ENCODE results near the gene CSF2RB. TPM values are rescaled to one million over a fixed set of nuclear protein-coding genes. Genes with fewer than 3 reads are reported as not detected.

The CSF2RB gene
- total and polyA plus RNA-seq, 2 of the 13 experiments (the other 11 are each of a cell fraction or from before 2014, with no cell fraction given), result not detected

- no peak for FAIRE-seq
- CTCF ChIA-PET (ENCODE audit: low intra/inter-chr PET ratio, low total read pairs), result no interaction called here
Observed at GRCh38 chr22:36923131-36923788, 9.8 kb downstream of the CSF2RB start.

DNA sequence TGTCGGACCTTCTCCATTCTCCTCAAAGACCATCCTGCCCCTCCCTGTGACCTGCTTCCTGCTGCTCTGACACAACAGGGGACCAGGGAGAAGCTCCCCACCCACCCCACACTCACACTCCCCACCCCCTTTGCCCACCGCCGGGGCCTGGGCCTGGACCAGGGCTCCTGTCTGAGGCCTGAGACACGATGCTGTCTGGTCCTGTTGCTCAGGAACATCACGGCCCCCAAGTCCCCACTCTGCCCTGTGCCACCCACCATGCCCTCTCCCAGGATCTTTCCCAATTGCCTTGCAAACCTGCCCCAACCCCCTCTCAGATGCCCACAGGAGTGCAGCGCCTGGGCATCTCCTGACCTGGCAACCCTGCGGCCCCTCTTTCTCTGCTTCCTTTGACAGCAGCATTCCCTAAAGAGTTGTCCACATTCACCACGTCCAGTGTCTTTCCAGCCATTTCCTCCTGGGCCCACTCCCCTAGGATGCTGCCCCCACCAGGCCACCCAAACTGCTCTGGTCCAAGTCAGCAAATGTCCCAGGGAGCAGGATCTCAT, 10.8 kb downstream of the CSF2RB start:
- no peak for DNase-seq (ENCODE audit: low spot score)
- Histone ChIP-seq H3K4me2 (ENCODE audit: low read depth, low read length) (no peak overlapping the region), H3K27me3 (ENCODE audit: control insufficient read depth in 1 of 2, insufficient read depth in 2 of 2, low read length in 2 of 2) (peaks cover 10 to 70% of the 10 kb centered on the region in 2 experiments; a peak in 3 of 5 replicates), H2AFZ (ENCODE audit: low read length) (no peak overlapping the region), H3K9ac (ENCODE audit: insufficient read depth, low read depth, low read length) (no peak overlapping the region), H3K4me3 (replicated peaks in 1 of 3; ENCODE audit: insufficient read depth in 1 of 3, low read depth in 2 of 3, low read length in 3 of 3) (no peak overlapping the region), H3K27ac (ENCODE audit: extremely low read length, insufficient read depth, low read length) (no peak overlapping the region), H3K4me1 (ENCODE audit: insufficient read depth, low read length) (no peaks in the 10 kb centered on the region), H3K79me2 (ENCODE audit: insufficient read depth, low read length) (no peaks in the 10 kb centered on the region), H3K9me3 (ENCODE audit: low read length) (no peaks in the 10 kb centered on the region), H3K36me3 (replicated peaks in 1 of 2; ENCODE audit: control insufficient read depth in 1 of 2, insufficient read depth in 2 of 2, low read length in 2 of 2) (no peaks in the 10 kb centered on the region), H4K20me1 (ENCODE audit: insufficient read depth, low read length) (no peaks in the 10 kb centered on the region)
- in situ Hi-C loops (cut with HindIII; ENCODE audit: extremely low pct_ligation_motif_present, low pct_unique_long_range_greater_than_20kb), result no loop called here
- WGBS (ENCODE audit: low lambda C conversion rate), result 38% methylated on average over 5 of the region's 8 CpGs
- POLR2A ChIA-PET, result no interaction called here
- intact Hi-C loops (cut with micrococcal nuclease; ENCODE audit: unreplicated experiment), result no loop called here
- FAIRE-seq, result no peak
- no TSS peak for BruUV-seq (replicated peaks)
- CTCF ChIA-PET (ENCODE audit: low intra/inter-chr PET ratio, low total read pairs), result no interaction called here
- ATAC-seq, result no peak
- TF ChIP-seq ZNF678 (CRISPR knock-in tag; IDR thresholded peaks at IDR 0.05) (no peak), ZEB1 (IDR thresholded peaks at IDR 0.05; ENCODE audit: insufficient replicate concordance, low read depth) (no peak), KIAA2018 (CRISPR knock-in tag; IDR thresholded peaks at IDR 0.05; ENCODE audit: borderline replicate concordance) (no peak), ZNF337 (CRISPR knock-in tag; IDR thresholded peaks at IDR 0.05; ENCODE audit: borderline replicate concordance, low read depth) (no peak), ZNF121 (CRISPR knock-in tag; IDR thresholded peaks at IDR 0.05) (no peak), IRX3 (CRISPR knock-in tag; IDR thresholded peaks at IDR 0.05; ENCODE audit: borderline replicate concordance, low read depth) (no peak)

More at GRCh38 chr22:36923131-36923788, 9.8 kb downstream of the CSF2RB start:
- WGBS (ENCODE audit: low lambda C conversion rate), result 12% methylated on average over 20 of the region's 21 CpGs
- POLR2A ChIA-PET, result no interaction called here
- Histone ChIP-seq H3K4me1 (ENCODE audit: insufficient read depth, low read length) (no peaks in the 10 kb centered on the region), H3K4me2 (ENCODE audit: low read depth, low read length) (no peak overlapping the region), H3K9me3 (ENCODE audit: low read length) (no peaks in the 10 kb centered on the region), H3K79me2 (ENCODE audit: insufficient read depth, low read length) (no peaks in the 10 kb centered on the region), H2AFZ (ENCODE audit: low read length) (no peak overlapping the region), H3K4me3 (replicated peaks in 1 of 3; ENCODE audit: insufficient read depth in 1 of 3, low read depth in 2 of 3, low read length in 3 of 3) (no peak overlapping the region), H3K27me3 (ENCODE audit: control insufficient read depth in 1 of 2, insufficient read depth in 2 of 2, low read length in 2 of 2) (peaks cover 7 to 62% of the 10 kb centered on the region in 2 experiments; a peak in 3 of 5 replicates), H3K36me3 (replicated peaks in 1 of 2; ENCODE audit: control insufficient read depth in 1 of 2, insufficient read depth in 2 of 2, low read length in 2 of 2) (no peaks in the 10 kb centered on the region), H3K9ac (ENCODE audit: insufficient read depth, low read depth, low read length) (no peak overlapping the region), H3K27ac (ENCODE audit: extremely low read length, insufficient read depth, low read length) (no peak overlapping the region), H4K20me1 (ENCODE audit: insufficient read depth, low read length) (no peaks in the 10 kb centered on the region)
- DNase-seq (ENCODE audit: low spot score), result no peak
- in situ Hi-C loops (cut with HindIII; ENCODE audit: extremely low pct_ligation_motif_present, low pct_unique_long_range_greater_than_20kb), result no loop called here
- no TSS peak for BruUV-seq (replicated peaks)
- ATAC-seq, result no peak
- intact Hi-C loops (cut with micrococcal nuclease; ENCODE audit: unreplicated experiment), result no loop called here
- no peak for TF ChIP-seq SMAD9 (CRISPR knock-in tag; IDR thresholded peaks at IDR 0.05)
- TF ChIP-seq ZNF34 (CRISPR knock-in tag; IDR thresholded peaks at IDR 0.05; ENCODE audit: borderline replicate concordance), result no peak

All from HepG2 (cell line).